K562 (cell line): ENCODE results near the gene MAPK13. TPM values are rescaled to one million over a fixed set of nuclear protein-coding genes. Genes with fewer than 3 reads are reported as not detected.

Experiments used
- ARID4B ChIP-seq: sonication (generic); formaldehyde crosslinking; IDR thresholded peaks from 2 replicates; pipeline ENCODE4 v1.8.0; 2022; ENCODE audit warnings: mild to moderate bottlenecking, missing genetic modification reagents
- BRD4 ChIP-seq: fragments of 200-600 bp; sonication (generic); IDR thresholded peaks from 2 replicates; pipeline ENCODE4 v1.6.1; 2017; ENCODE audit warnings: inconsistent platforms
- EZH2 ChIP-seq: IDR thresholded peaks from 2 replicates; pipeline ENCODE4 v1.6.1; 2012; ENCODE audit warnings: low read depth, mild to moderate bottlenecking, inconsistent platforms, low read length, borderline replicate concordance
- HES1 ChIP-seq: fragments of 450-650 bp; IDR thresholded peaks from 2 replicates; pipeline ENCODE4 v1.6.1; 2016; ENCODE audit warnings: low read depth, mild to moderate bottlenecking, moderate library complexity
- KAT8 ChIP-seq: fragments of 450-650 bp; IDR thresholded peaks from 2 replicates; pipeline ENCODE4 v1.6.1; 2016; ENCODE audit warnings: low read depth, mild to moderate bottlenecking
- MTA3 ChIP-seq: fragments of 450-650 bp; formaldehyde crosslinking; IDR thresholded peaks from 2 replicates; pipeline ENCODE4 v1.6.1; 2017; ENCODE audit warnings: mild to moderate bottlenecking, borderline replicate concordance
- RBBP5 ChIP-seq: fragments of 200-600 bp; sonication (generic); IDR thresholded peaks from 2 replicates; pipeline ENCODE4 v1.6.1; 2012; ENCODE audit warnings: borderline replicate concordance, mild to moderate bottlenecking, low read length, control low read depth, inconsistent platforms; ENCODE audit not compliant: insufficient read depth, poor library complexity, severe bottlenecking
- TFAM ChIP-seq: fragments of 250-450 bp; sonication (Bioruptor Pico); conservative IDR thresholded peaks from 2 replicates; pipeline ENCODE4 v1.5.0; 2021; ENCODE audit warnings: mild to moderate bottlenecking, moderate library complexity
- XRCC3 ChIP-seq: fragments of 450-650 bp; IDR thresholded peaks from 2 replicates; pipeline ENCODE4 v1.6.1; 2017; ENCODE audit warnings: mild to moderate bottlenecking, moderate library complexity
- ZNF140 ChIP-seq: fragments of 250-450 bp; sonication (Bioruptor Pico); IDR thresholded peaks from 2 replicates; pipeline ENCODE4 v1.8.0; 2021; ENCODE audit warnings: moderate library complexity, mild to moderate bottlenecking, inconsistent platforms
- ZNF263 ChIP-seq: sonication (generic); formaldehyde crosslinking; IDR thresholded peaks from 2 replicates; pipeline ENCODE4 v1.8.0; 2022; ENCODE audit warnings: mild to moderate bottlenecking, missing genetic modification reagents, borderline replicate concordance
- ZNF436 ChIP-seq: fragments of 250-450, 450-650 bp; sonication (Bioruptor Pico); formaldehyde crosslinking; IDR thresholded peaks from 2 replicates; pipeline ENCODE4 v1.7.0; 2020; ENCODE audit warnings: mild to moderate bottlenecking
- ZNF586 ChIP-seq: fragments of 450-650 bp; formaldehyde crosslinking; conservative IDR thresholded peaks from 2 replicates; pipeline ENCODE4 v1.4.0; 2020; ENCODE audit warnings: mild to moderate bottlenecking, moderate library complexity
- ZNF778 ChIP-seq: fragments of 450-650 bp; formaldehyde crosslinking; IDR thresholded peaks from 2 replicates; pipeline ENCODE4 v1.4.0; 2020; ENCODE audit warnings: mild to moderate bottlenecking, moderate library complexity
- polyA plus RNA-seq, 8 experiments: library from polyadenylated mRNA; depleted of rRNA in 4 of 8; stranded (reverse) in 5 of 8; unstranded in 3 of 8; fragments of >200 nt; fragmentation: Nextera tagmentation in 2 of 8; fragmentation: Illumina TruSeq in 1 of 8; extraction: Ambion mirVana in 2 of 8; extraction: Trizol in 1 of 8; gene quantifications; 2 replicates each; pipeline versions ENCODE4 v1.2.1 to v1.2.3, GENCODE V29; 2011 to 2014; ENCODE audit warnings: inconsistent platforms in 1 of 8, missing spikeins in 1 of 8
- total RNA-seq, 7 experiments: library from RNA; depleted of rRNA in 6 of 7; stranded (reverse); fragments of >200 nt in 6 of 7; fragmentation: Illumina TruSeq in 2 of 7; extraction: Trizol in 2 of 7; gene quantifications; 2 replicates each; pipeline versions ENCODE4 v1.2.1 to v1.2.3, GENCODE V29; 2011 to 2021; ENCODE audit warnings: low replicate concordance in 1 of 7
- TF ChIP-seq, protein P1 (sequence below): sonication (generic); formaldehyde crosslinking; IDR thresholded peaks from 2 replicates; pipeline ENCODE4 v1.8.1; 2022; ENCODE audit warnings: missing genetic modification reagents
- TF ChIP-seq, protein P2 (sequence below): fragments of 450-650 bp; IDR thresholded peaks from 2 replicates; pipeline ENCODE4 v1.6.1; 2016; ENCODE audit warnings: antibody characterized with exemption
- TF ChIP-seq, protein P3 (sequence below), 2 experiments: IDR thresholded peaks; 2 replicates each; pipeline ENCODE4 v1.6.1; 2011; ENCODE audit warnings: borderline replicate concordance in 1 of 2, control low read depth in 1 of 2, low read depth in 1 of 2, low read length in 1 of 2, mild to moderate bottlenecking in 1 of 2, mixed read lengths in 1 of 2, moderate library complexity in 1 of 2; ENCODE audit not compliant: insufficient read depth in 1 of 2, insufficient read length in 1 of 2, poor library complexity in 1 of 2, severe bottlenecking in 1 of 2; ENCODE audit errors: extremely low read depth in 1 of 2

Gene MAPK13
- total and polyA plus RNA-seq, 9 of the 15 experiments (the other 6 are each of a cell fraction or from before 2014, with no cell fraction given) = 0.03 to 2.3 (median 0.48) TPM; not detected in 1

GRCh38 chr6:36127462-36128016 lies 2.8 kb upstream of the MAPK13 start (continued):
- TF ChIP-seq TFAM = no peak
- TF ChIP-seq ZNF778 = no peak
- no peak for TF ChIP-seq EZH2
- no peak for TF ChIP-seq KAT8
- no peak for TF ChIP-seq ZNF140 (CRISPR knock-in tag)
- TF ChIP-seq ZNF436 (CRISPR knock-in tag) = no peak
- no peak for TF ChIP-seq ARID4B (CRISPR knock-in tag)
- TF ChIP-seq HES1 = no peak
- TF ChIP-seq XRCC3 = no peak
- TF ChIP-seq, protein P1, sequence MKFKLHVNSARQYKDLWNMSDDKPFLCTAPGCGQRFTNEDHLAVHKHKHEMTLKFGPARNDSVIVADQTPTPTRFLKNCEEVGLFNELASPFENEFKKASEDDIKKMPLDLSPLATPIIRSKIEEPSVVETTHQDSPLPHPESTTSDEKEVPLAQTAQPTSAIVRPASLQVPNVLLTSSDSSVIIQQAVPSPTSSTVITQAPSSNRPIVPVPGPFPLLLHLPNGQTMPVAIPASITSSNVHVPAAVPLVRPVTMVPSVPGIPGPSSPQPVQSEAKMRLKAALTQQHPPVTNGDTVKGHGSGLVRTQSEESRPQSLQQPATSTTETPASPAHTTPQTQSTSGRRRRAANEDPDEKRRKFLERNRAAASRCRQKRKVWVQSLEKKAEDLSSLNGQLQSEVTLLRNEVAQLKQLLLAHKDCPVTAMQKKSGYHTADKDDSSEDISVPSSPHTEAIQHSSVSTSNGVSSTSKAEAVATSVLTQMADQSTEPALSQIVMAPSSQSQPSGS (CRISPR knock-in tag) = no peak
- TF ChIP-seq BRD4 = no peak
- TF ChIP-seq, protein P2, sequence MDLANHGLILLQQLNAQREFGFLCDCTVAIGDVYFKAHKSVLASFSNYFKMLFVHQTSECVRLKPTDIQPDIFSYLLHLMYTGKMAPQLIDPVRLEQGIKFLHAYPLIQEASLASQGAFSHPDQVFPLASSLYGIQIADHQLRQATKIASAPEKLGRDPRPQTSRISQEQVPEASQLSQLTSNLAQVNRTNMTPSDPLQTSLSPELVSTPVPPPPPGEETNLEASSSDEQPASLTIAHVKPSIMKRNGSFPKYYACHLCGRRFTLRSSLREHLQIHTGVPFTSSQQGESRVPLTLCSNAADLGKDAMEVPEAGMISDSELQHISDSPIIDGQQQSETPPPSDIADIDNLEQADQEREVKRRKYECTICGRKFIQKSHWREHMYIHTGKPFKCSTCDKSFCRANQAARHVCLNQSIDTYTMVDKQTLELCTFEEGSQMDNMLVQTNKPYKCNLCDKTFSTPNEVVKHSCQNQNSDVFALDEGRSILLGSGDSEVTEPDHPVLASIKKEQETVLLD = peak; percentile 36; the same call in 1 of the 2 replicates
- 0 out of 2 replicates have a peak, but pooled peaks have one; percentile 76 for TF ChIP-seq MTA3
- no peak for TF ChIP-seq ZNF263 (CRISPR knock-in tag)
- TF ChIP-seq, protein P3, sequence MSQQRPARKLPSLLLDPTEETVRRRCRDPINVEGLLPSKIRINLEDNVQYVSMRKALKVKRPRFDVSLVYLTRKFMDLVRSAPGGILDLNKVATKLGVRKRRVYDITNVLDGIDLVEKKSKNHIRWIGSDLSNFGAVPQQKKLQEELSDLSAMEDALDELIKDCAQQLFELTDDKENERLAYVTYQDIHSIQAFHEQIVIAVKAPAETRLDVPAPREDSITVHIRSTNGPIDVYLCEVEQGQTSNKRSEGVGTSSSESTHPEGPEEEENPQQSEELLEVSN (IDR thresholded peaks at IDR 0.05; ENCODE audit: borderline replicate concordance in 1 of 2, extremely low read depth in 1 of 2, insufficient read depth in 1 of 2, insufficient read length in 1 of 2, low read depth in 1 of 2, low read length in 1 of 2, poor library complexity in 1 of 2, severe bottlenecking in 1 of 2) = peak; percentile 15 to 59
- no peak for TF ChIP-seq RBBP5
- TF ChIP-seq ZNF586 (CRISPR knock-in tag) = no peak
